Muscle layer of colon (tissue), 2 donors: ENCODE data around the gene TARDBP.
"Not testable (repeated sequence)": the region's sequence is repeated elsewhere in the genome, so short reads cannot be mapped to it uniquely, and the experiment has no call there.

Experiments
- H3K27ac ChIP-seq: one replicate; pipeline ENCODE4 v1.7.0; 2013; ENCODE audit warnings: low read depth, mild to moderate bottlenecking, low read length, moderate library complexity
- H3K27me3 ChIP-seq, 2 donors: one replicate each; pipeline ENCODE4 v1.7.0; 2013; ENCODE audit warnings: low read length in 2 of 2, mild to moderate bottlenecking in 2 of 2; ENCODE audit not compliant: insufficient read depth in 2 of 2, control insufficient read depth in 1 of 2
- H3K36me3 ChIP-seq: one replicate; pipeline ENCODE4 v1.7.0; 2013; ENCODE audit warnings: mild to moderate bottlenecking, low read length; ENCODE audit not compliant: insufficient read depth
- H3K4me1 ChIP-seq: one replicate; pipeline ENCODE4 v1.7.0; 2013; ENCODE audit warnings: mild to moderate bottlenecking, low read length; ENCODE audit not compliant: insufficient read depth
- H3K4me3 ChIP-seq, 2 donors: one replicate each; pipeline ENCODE4 v1.7.0; 2013; ENCODE audit warnings: low read length in 2 of 2, low read depth in 1 of 2, mild to moderate bottlenecking in 1 of 2, moderate library complexity in 1 of 2
- H3K9ac ChIP-seq: one replicate; pipeline ENCODE4 v1.7.0; 2013; ENCODE audit warnings: low read length
- H3K9me3 ChIP-seq: one replicate; pipeline ENCODE4 v1.7.0; 2013; ENCODE audit warnings: mild to moderate bottlenecking, low read length
- donor health status: abdominal sarcoma.
- donor health status: Adenocarcinoma of cecum.

Gene TARDBP

GRCh38 chr1:11055676-11056075, 43.2 kb downstream of the TARDBP start:
- Histone ChIP-seq H3K4me1 (peaks cover 10% of the 10 kb centered on the region), H3K27ac (no peak overlapping the region), H3K27me3 (peaks cover 0 to 11% of the 10 kb centered on the region in 2 donors), H3K36me3 (peaks cover 9% of the 10 kb centered on the region), H3K9ac (no peak overlapping the region), H3K4me3 (no peak overlapping the region), H3K9me3 (no peaks in the 10 kb centered on the region)

GRCh38 chr1:11056504-11056903, 44.0 kb downstream of the TARDBP start:
- H3K27ac ChIP-seq: no peak overlapping the region
- peaks cover 0 to 11% of the 10 kb centered on the region in 2 donors for H3K27me3 ChIP-seq
- H3K36me3 ChIP-seq: peaks cover 9% of the 10 kb centered on the region
- peaks cover 18% of the 10 kb centered on the region for H3K4me1 ChIP-seq
- H3K4me3 ChIP-seq: no peak overlapping the region
- H3K9me3 ChIP-seq: no peaks in the 10 kb centered on the region
- no peak overlapping the region for H3K9ac ChIP-seq

- H3K27ac ChIP-seq: no peak overlapping the region
- no peak overlapping the region for H3K9ac ChIP-seq
- peaks cover 19% of the 10 kb centered on the region for H3K4me1 ChIP-seq
- no peak overlapping the region for H3K4me3 ChIP-seq
- peaks cover 0 to 10% of the 10 kb centered on the region in 2 donors for H3K27me3 ChIP-seq
- peaks cover 9% of the 10 kb centered on the region for H3K36me3 ChIP-seq
- no peaks in the 10 kb centered on the region for H3K9me3 ChIP-seq
These were observed 45.0 kb downstream of the TARDBP start for GRCh38 chr1:11057477-11057876.

- Histone ChIP-seq H3K36me3 (peaks cover 9% of the 10 kb centered on the region), H3K27me3 (peaks cover 0 to 5% of the 10 kb centered on the region in 2 donors), H3K9me3 (no peaks in the 10 kb centered on the region), H3K4me1 (peaks cover 19% of the 10 kb centered on the region), H3K9ac (no peak overlapping the region), H3K4me3 (no peak overlapping the region), H3K27ac (no peak overlapping the region)
These were observed 45.6 kb downstream of the TARDBP start for GRCh38 chr1:11058026-11058425.

GRCh38 chr1:11058595-11059154, 46.2 kb downstream of the TARDBP start:
- H3K4me1 ChIP-seq: peaks cover 19% of the 10 kb centered on the region
- H3K9me3 ChIP-seq: no peaks in the 10 kb centered on the region
- H3K27ac ChIP-seq: no peak overlapping the region
- H3K4me3 ChIP-seq: peak overlapping the region; percentile 52 to 58
- no peaks in the 10 kb centered on the region for H3K27me3 ChIP-seq
- no peak overlapping the region for H3K9ac ChIP-seq
- peaks cover 9% of the 10 kb centered on the region for H3K36me3 ChIP-seq

- peaks cover 9% of the 10 kb centered on the region for H3K36me3 ChIP-seq
- H3K9me3 ChIP-seq: no peaks in the 10 kb centered on the region
- H3K27ac ChIP-seq: peak overlapping the region; percentile 44
- H3K9ac ChIP-seq: no peak overlapping the region
- H3K4me1 ChIP-seq: peaks cover 19% of the 10 kb centered on the region
- no peaks in the 10 kb centered on the region for H3K27me3 ChIP-seq
- H3K4me3 ChIP-seq: peak overlapping the region; percentile 52 to 58
These were observed 46.9 kb downstream of the TARDBP start for GRCh38 chr1:11059155-11059967.

- Histone ChIP-seq H3K36me3 (peaks cover 15% of the 10 kb centered on the region), H3K9me3 (no peaks in the 10 kb centered on the region), H3K27ac (peak within 1 kb of the TSS; percentile 70), H3K4me1 (peaks cover 19% of the 10 kb centered on the region), H3K9ac (peak within 1 kb of the TSS; percentile 61), H3K4me3 (peak within 1 kb of the TSS; percentile 70 to 82), H3K27me3 (no peaks in the 10 kb centered on the region)
These were observed 47.7 kb downstream of the TARDBP start, which contains the start of gene SRM for GRCh38 chr1:11059968-11060830. Gene SRM (minus strand): TSS chr1:11060018. CDS start chr1:11059943, 75 bp downstream.

- peaks cover 20% of the 10 kb centered on the region for H3K36me3 ChIP-seq
- H3K9me3 ChIP-seq: no peaks in the 10 kb centered on the region
- H3K4me1 ChIP-seq: peaks cover 19% of the 10 kb centered on the region
- H3K27ac ChIP-seq: no peak overlapping the region
- H3K27me3 ChIP-seq: no peaks in the 10 kb centered on the region
- H3K4me3 ChIP-seq: no peak overlapping the region
- H3K9ac ChIP-seq: no peak overlapping the region
These were observed 49.4 kb downstream of the TARDBP start for GRCh38 chr1:11061652-11062365.

GRCh38 chr1:11062965-11063401, 50.5 kb downstream of the TARDBP start:
- Histone ChIP-seq H3K9ac (no peak overlapping the region), H3K27ac (no peak overlapping the region), H3K36me3 (peaks cover 29% of the 10 kb centered on the region), H3K4me3 (no peak overlapping the region), H3K4me1 (peaks cover 19% of the 10 kb centered on the region), H3K9me3 (no peaks in the 10 kb centered on the region), H3K27me3 (no peaks in the 10 kb centered on the region)

GRCh38 chr1:11063937-11064537, 51.6 kb downstream of the TARDBP start:
- H3K36me3 ChIP-seq: peaks cover 40% of the 10 kb centered on the region
- H3K9ac ChIP-seq, H3K27ac ChIP-seq, H3K27me3 ChIP-seq, H3K4me3 ChIP-seq, H3K9me3 ChIP-seq: not testable (repeated sequence)
- peaks cover 12% of the 10 kb centered on the region for H3K4me1 ChIP-seq
